Choroid plexus epithelial cell (primary cell): ENCODE data around the gene KRTAP5-3.

Source experiments
- DNase-seq: peaks from one replicate; pipeline ENCODE4 v3.0.0-alpha.2; 2010; ENCODE audit warnings: low read depth
- H3K4me3 ChIP-seq: 2 replicates; pipeline ENCODE4 v1.5.1; 2011; ENCODE audit warnings: low read depth, mild to moderate bottlenecking, control low read depth, low read length, moderate library complexity
- TF ChIP-seq, protein P1 (sequence below): conservative IDR thresholded peaks from 2 replicates; pipeline ENCODE4 v1.5.1; 2011; ENCODE audit warnings: low read depth, mild to moderate bottlenecking, control low read depth, inconsistent platforms, low read length, moderate library complexity

Gene KRTAP5-3

DNA sequence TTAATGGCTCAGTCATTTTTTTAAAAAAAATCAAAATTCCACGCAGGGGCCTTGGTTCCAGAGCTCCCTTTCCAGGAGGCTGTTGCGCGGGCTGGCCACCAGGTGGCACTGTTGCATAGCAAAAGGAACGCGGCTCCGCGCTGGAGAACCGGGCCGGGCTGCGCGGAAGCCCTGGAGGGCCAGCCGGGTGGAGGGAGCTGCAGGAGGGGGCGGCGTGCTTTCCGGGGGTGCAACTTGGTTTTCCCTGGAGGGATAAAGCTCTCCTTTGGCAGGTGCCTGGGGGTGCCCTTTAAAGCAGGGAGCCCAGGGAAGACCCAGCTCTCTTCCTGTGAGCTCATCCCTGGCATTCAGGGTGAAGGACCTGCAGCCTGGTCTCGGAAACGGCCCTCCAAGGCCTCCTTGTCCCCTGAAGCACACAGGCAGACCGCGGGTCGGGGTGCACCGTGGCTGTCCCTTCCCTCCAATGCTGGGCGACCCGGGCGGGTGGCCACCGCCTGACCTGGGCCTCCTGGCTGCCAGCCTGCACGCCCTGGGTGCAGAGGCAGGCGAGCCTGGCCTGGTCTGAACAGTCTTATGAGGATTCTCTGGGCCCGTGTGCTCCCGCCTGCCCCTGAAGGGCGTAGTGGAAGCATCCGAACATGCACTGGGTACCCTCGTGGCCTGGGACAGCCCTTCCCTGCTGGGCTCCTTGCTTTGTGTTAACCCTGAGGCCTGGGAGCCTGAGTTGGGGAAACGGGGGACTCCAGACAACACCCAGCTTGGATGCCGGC is 44.7 kb upstream of the KRTAP5-3 start:
- TF ChIP-seq, protein P1, sequence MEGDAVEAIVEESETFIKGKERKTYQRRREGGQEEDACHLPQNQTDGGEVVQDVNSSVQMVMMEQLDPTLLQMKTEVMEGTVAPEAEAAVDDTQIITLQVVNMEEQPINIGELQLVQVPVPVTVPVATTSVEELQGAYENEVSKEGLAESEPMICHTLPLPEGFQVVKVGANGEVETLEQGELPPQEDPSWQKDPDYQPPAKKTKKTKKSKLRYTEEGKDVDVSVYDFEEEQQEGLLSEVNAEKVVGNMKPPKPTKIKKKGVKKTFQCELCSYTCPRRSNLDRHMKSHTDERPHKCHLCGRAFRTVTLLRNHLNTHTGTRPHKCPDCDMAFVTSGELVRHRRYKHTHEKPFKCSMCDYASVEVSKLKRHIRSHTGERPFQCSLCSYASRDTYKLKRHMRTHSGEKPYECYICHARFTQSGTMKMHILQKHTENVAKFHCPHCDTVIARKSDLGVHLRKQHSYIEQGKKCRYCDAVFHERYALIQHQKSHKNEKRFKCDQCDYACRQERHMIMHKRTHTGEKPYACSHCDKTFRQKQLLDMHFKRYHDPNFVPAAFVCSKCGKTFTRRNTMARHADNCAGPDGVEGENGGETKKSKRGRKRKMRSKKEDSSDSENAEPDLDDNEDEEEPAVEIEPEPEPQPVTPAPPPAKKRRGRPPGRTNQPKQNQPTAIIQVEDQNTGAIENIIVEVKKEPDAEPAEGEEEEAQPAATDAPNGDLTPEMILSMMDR = peak; percentile 91
- H3K4me3 ChIP-seq = no peak overlapping the region
- DNase-seq = peak; percentile 59

DNA sequence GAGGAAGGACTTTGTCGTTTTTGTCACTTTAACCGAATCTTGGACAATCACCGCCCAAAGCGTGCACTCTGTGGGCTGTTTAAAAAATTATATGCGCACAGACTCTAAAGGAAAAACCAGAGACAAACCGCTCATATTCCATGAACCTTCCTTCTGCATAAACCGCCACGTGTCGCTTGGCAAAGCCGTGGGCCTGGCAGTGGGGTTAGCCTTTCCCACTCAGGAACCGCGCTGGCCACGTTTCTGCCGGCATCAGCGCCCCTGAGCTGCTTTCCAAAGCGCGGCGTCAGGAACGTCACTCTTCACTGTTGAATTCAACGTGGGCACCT is 44.1 kb upstream of the KRTAP5-3 start:
- DNase-seq = no peak
- H3K4me3 ChIP-seq = no peak overlapping the region
- TF ChIP-seq, protein P1 = no peak

GRCh38 chr11:1652026-1652425 is 43.8 kb upstream of the KRTAP5-3 start:
- no peak overlapping the region for H3K4me3 ChIP-seq
- no peak for DNase-seq
- TF ChIP-seq, protein P1 = no peak

- TF ChIP-seq, protein P1 = no peak
- DNase-seq = no peak
Measured at GRCh38 chr11:1651411-1651980, 43.2 kb upstream of the KRTAP5-3 start.

GRCh38 chr11:1650918-1651262 is 42.6 kb upstream of the KRTAP5-3 start:
- TF ChIP-seq, protein P1 = no peak
- no peak for DNase-seq
- H3K4me3 ChIP-seq = no peak overlapping the region

More at GRCh38 chr11:1651411-1651980, 43.2 kb upstream of the KRTAP5-3 start:
- H3K4me3 ChIP-seq = no peak overlapping the region

DNA sequence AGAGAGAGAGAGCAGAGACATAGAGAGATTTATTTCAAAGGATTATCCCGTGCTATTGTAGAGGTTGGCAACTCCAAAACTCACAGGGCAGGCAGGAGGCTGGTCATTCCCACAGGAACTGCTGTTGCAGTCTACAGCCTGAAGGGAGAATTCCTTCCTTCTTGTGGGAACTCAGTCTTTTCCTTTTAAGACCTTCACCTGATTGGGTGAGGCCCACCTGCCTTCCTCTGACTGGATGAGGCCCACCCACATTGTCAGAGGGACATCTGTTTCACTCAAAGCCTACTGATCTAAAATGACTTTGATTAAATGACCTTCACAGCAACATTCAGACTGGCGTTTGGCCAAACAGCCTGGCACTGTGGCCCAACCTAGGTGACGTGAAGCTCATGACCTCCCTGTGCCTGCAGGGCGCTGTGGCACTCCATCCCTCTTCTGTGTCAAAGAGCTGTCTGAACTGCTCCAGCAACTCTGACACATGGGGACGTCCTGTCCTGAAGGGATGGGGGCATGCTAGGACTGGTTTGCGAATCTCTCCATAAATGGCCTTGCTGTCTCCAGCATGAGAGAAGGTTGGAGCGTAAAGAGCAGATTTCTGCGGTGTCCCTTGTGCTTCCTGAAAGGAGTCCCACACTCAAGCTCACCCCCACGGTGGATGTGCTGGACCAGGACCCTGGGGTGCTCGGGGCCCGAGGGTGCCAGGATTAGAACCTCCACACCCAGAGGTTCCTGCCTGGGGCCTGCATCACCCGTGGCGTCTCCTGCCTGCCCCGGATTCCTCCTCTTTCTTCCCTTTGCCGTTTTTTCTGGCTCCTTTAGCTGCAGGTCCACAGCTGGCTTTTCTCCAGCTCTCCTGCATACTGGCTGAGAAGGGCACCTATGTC is 42.0 kb upstream of the KRTAP5-3 start:
- H3K4me3 ChIP-seq = no peak overlapping the region
- no peak for DNase-seq
- TF ChIP-seq, protein P1 = no peak
